ENCODE results near the gene PTPRG.

Gene PTPRG

DNA sequence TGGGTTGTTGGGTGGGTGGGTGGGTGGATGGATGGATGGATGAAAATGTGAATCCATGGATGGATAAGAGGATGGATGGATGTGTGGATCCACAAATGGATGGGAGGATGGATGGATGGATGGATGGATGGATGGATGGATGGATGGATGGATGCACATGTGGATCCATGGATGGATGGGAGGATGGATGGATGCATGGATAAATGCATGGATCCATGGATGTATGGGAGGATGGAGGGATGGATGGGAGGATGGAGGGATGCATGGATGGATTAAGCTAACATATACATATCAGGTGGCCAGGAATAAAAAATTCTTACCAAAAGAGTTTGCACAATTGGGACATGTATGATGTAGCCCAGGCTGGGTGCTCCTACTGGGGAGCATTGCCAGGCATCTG is 616.7 kb downstream of the PTPRG start:
- Histone ChIP-seq H3K36me3 (ENCODE audit: control insufficient read depth, insufficient read depth, low read length) (no peaks in the 10 kb centered on the region), H3K27me3 (replicated peaks; ENCODE audit: control insufficient read depth, insufficient read depth, low read length) (no peaks in the 10 kb centered on the region), H3K4me3 (replicated peaks; ENCODE audit: low read depth, low read length) (no peak overlapping the region)
- TF ChIP-seq, protein P1, sequence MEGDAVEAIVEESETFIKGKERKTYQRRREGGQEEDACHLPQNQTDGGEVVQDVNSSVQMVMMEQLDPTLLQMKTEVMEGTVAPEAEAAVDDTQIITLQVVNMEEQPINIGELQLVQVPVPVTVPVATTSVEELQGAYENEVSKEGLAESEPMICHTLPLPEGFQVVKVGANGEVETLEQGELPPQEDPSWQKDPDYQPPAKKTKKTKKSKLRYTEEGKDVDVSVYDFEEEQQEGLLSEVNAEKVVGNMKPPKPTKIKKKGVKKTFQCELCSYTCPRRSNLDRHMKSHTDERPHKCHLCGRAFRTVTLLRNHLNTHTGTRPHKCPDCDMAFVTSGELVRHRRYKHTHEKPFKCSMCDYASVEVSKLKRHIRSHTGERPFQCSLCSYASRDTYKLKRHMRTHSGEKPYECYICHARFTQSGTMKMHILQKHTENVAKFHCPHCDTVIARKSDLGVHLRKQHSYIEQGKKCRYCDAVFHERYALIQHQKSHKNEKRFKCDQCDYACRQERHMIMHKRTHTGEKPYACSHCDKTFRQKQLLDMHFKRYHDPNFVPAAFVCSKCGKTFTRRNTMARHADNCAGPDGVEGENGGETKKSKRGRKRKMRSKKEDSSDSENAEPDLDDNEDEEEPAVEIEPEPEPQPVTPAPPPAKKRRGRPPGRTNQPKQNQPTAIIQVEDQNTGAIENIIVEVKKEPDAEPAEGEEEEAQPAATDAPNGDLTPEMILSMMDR (IDR thresholded peaks at IDR 0.05; ENCODE audit: insufficient read depth, low read length, poor library complexity, severe bottlenecking), result no peak
- DNase-seq (ENCODE audit: extremely low read depth, insufficient read length), result no peak

DNA sequence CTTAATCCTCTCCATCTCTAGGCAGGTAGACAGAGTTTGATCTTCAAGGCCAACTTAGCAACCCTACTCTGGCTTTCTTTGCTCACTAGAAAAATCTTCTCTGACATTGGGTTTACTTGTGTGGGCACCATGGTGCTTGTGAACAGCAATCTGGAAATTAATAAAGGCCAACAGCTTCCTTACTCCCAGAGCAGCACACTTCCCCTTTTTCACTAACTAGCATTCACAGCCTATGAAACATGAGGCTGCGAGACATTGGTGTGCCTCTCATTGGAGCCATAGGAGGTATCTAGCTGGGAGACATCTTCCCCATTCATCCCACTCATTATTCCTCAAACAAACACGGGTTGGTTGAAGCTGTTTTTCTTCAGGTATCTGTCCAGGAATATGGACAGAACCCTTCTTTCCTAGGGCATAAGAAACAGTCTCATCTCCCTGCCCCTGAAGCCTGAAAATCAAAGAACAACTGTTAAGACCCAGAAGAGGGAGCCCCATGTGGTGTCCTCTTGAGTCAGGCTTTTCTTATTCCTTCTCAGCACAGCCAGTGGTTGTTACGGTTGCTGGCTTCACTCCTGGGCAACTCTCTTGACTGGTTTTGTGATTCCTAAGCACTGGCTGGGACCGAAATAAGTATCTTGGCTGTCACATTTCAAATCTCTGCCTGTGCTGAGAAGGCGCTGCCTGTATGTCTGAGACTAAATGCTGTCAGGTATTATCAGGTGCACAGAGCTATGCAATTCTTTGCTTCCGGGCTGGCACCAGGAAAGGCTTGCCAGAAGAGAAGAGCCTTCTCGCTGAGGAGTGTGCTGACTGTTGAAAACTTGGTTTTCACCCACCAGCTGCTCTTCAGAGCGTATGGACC is 617.6 kb downstream of the PTPRG start:
- no peak for DNase-seq (ENCODE audit: extremely low read depth, insufficient read length)
- no peaks in the 10 kb centered on the region for H3K27me3 ChIP-seq (replicated peaks; ENCODE audit: control insufficient read depth, insufficient read depth, low read length)
- TF ChIP-seq, protein P1 (IDR thresholded peaks at IDR 0.05; ENCODE audit: insufficient read depth, low read length, poor library complexity, severe bottlenecking), result no peak
- no peak overlapping the region for H3K4me3 ChIP-seq (replicated peaks; ENCODE audit: low read depth, low read length)
- no peaks in the 10 kb centered on the region for H3K36me3 ChIP-seq (ENCODE audit: control insufficient read depth, insufficient read depth, low read length)

DNA sequence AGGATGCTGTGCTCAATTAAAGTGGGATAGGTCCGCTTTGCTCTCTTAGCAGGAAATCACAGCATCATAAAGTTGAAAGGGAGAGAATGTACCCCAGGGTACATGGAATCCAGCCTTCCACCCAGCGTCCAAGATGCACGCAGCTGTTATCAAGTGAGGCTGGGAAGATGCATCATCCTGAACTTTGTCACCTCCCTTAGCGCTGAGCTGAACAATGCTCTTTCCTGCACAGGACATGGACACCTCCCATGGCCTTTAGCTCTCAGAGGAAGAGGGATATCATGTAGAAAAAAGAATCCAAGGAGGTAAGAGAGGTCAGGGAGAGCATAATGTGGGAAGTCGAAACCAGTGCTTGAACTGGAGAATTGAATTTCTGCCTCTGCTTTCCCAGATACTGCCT is 619.1 kb downstream of the PTPRG start:
- H3K36me3 ChIP-seq (ENCODE audit: control insufficient read depth, insufficient read depth, low read length), result no peaks in the 10 kb centered on the region
- DNase-seq (ENCODE audit: extremely low read depth, insufficient read length), result no peak

DNA sequence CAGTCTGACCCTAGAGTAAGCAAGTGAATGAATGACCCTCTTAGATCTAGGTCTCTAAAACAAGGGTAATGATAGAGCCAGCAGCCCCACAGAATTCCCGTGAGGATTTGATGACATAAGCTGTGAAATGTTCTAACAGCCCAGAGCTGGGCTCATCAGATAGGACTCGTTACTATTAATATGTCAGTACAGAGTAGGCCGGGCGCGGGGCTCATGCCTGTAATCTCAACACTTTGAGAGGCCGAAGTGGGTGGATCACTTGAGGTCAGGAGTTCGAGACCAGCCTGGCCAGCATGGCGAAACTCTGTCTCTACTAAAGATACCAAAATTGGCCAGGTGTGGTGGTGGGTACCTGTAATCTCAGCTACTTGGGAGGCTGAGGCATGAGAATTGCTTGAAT is 621.7 kb downstream of the PTPRG start:
- TF ChIP-seq, protein P1 (IDR thresholded peaks at IDR 0.05; ENCODE audit: insufficient read depth, low read length, poor library complexity, severe bottlenecking), result no peak
- Histone ChIP-seq H3K4me3 (replicated peaks; ENCODE audit: low read depth, low read length) (no peak overlapping the region), H3K36me3 (ENCODE audit: control insufficient read depth, insufficient read depth, low read length) (no peaks in the 10 kb centered on the region), H3K27me3 (replicated peaks; ENCODE audit: control insufficient read depth, insufficient read depth, low read length) (no peaks in the 10 kb centered on the region)
- DNase-seq (ENCODE audit: extremely low read depth, insufficient read length), result no peak

More for the DNA sequence above, 619.1 kb downstream of the PTPRG start:
- H3K27me3 ChIP-seq (replicated peaks; ENCODE audit: control insufficient read depth, insufficient read depth, low read length), result no peaks in the 10 kb centered on the region
- TF ChIP-seq, protein P1 (IDR thresholded peaks at IDR 0.05; ENCODE audit: insufficient read depth, low read length, poor library complexity, severe bottlenecking), result no peak
- H3K4me3 ChIP-seq (replicated peaks; ENCODE audit: low read depth, low read length), result no peak overlapping the region

DNA sequence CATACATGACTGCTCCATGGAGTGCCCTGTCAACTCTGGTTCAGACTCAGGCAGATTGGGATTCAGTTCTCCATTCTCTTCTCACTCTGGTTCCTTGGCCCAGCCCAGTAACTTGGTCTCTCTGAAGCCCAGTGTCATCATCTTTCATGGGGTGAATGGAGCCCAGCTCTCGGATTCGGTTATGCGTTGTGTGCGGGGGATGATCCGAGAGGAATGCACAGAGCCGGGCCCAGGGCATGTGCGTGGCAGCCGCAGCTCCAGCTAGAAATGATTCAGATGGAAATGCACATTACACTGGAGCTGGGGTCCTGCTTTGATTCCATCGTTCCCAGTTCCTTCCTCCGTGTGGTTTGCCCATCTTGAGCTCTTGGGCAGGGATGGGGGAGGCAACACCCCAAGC is 622.6 kb downstream of the PTPRG start:
- no peaks in the 10 kb centered on the region for H3K27me3 ChIP-seq (replicated peaks; ENCODE audit: control insufficient read depth, insufficient read depth, low read length)
- TF ChIP-seq, protein P1 (IDR thresholded peaks at IDR 0.05; ENCODE audit: insufficient read depth, low read length, poor library complexity, severe bottlenecking), result no peak
- no peak overlapping the region for H3K4me3 ChIP-seq (replicated peaks; ENCODE audit: low read depth, low read length)
- DNase-seq (ENCODE audit: extremely low read depth, insufficient read length), result no peak
- H3K36me3 ChIP-seq (ENCODE audit: control insufficient read depth, insufficient read depth, low read length), result no peaks in the 10 kb centered on the region
